ENCODE data around the gene CAND1.

CAND1 gene

GRCh38 chr12:67299926-67300325 lies 30.8 kb downstream of the CAND1 start:
- no peak for TF ChIP-seq GATA2 (IDR thresholded peaks at IDR 0.05; ENCODE audit: low read depth, low read length)
- TF ChIP-seq GATA3 (IDR thresholded peaks at IDR 0.05; ENCODE audit: low read depth, low read length) = no peak

DNA sequence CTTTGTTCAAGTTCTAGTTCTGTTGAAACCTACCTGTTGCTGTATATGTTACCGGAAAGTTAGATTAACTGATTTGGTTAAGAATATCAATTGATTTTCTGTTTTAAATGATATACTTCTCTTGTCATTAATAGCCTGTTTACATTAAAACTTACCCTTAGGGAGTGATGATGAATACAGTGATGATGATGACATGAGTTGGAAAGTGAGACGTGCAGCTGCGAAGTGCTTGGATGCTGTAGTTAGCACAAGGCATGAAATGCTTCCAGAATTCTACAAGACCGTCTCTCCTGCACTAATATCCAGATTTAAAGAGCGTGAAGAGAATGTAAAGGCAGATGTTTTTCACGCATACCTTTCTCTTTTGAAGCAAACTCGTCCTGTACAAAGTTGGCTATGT lies 33.0 kb downstream of the CAND1 start:
- TF ChIP-seq GATA2 (IDR thresholded peaks at IDR 0.05; ENCODE audit: low read depth, low read length) = no peak
- no peak for TF ChIP-seq GATA3 (IDR thresholded peaks at IDR 0.05; ENCODE audit: low read depth, low read length)

GRCh38 chr12:67305544-67305943 lies 36.4 kb downstream of the CAND1 start:
- TF ChIP-seq GATA3 (IDR thresholded peaks at IDR 0.05; ENCODE audit: low read depth, low read length) = no peak
- TF ChIP-seq GATA2 (IDR thresholded peaks at IDR 0.05; ENCODE audit: low read depth, low read length) = no peak

DNA sequence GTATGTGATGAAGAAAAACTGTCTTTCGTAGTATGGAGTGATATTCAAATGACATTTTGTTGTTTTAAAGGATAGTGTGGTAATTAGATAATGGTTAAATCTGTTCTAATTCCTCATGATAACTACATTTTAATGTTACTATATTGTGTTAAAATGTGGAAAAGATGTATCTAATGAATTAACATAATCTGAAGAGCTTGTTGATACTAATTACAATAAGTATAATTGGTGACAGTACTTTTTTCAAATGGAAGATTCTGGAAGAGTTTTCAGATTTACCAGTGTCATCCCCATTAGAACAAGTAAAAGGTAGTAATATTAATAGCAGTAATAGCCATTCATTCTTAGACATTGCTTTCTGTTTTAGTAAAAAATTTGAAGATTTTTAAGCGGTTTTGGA lies 37.6 kb downstream of the CAND1 start:
- TF ChIP-seq GATA2 (IDR thresholded peaks at IDR 0.05; ENCODE audit: low read depth, low read length) (no peak), GATA3 (IDR thresholded peaks at IDR 0.05; ENCODE audit: low read depth, low read length) (no peak)

DNA sequence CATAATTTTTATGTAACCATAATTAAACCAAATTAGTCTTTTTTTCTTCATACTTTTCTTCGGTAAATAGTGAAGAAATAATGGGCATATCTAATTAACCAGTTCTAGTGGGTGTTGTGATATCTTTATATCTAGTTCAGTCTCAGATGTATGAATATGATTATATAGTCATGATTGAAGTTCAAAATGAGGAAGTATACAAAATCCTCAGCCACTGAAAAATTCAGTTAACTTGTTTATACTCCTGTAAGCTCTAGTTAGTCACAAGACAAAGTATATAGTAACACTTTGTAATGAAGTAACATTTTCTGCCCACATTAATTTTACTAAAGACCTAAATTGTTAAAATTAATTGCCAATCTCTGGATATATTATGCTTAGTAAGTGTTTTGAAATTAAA lies 46.5 kb downstream of the CAND1 start:
- TF ChIP-seq GATA3 (IDR thresholded peaks at IDR 0.05; ENCODE audit: low read depth, low read length) (no peak), GATA2 (IDR thresholded peaks at IDR 0.05; ENCODE audit: low read depth, low read length) (no peak)

- TF ChIP-seq GATA2 (IDR thresholded peaks at IDR 0.05; ENCODE audit: low read depth, low read length) (no peak), GATA3 (IDR thresholded peaks at IDR 0.05; ENCODE audit: low read depth, low read length) (no peak)
These were observed 49.6 kb downstream of the CAND1 start for GRCh38 chr12:67318786-67319185.

DNA sequence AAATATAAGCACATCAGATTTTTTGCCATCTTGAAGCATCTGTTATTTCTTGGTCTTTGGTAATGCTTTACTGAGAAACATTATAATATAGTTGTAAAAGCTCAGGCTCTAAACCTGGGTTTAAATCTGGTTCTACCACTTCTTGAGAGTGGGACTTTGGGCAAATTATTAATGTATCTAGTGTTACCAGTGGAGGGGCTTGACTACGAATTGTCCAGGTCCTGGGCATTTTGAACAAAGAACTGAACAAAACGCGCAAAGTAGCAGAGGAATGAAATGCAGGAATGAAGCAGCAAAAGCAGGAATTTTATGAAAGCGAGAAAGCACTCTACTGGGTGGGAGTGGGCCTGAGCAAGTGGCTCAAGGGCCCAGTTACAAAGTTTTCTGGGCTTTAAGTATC lies 50.8 kb downstream of the CAND1 start:
- TF ChIP-seq GATA3 (IDR thresholded peaks at IDR 0.05; ENCODE audit: low read depth, low read length) (no peak), GATA2 (IDR thresholded peaks at IDR 0.05; ENCODE audit: low read depth, low read length) (no peak)

DNA sequence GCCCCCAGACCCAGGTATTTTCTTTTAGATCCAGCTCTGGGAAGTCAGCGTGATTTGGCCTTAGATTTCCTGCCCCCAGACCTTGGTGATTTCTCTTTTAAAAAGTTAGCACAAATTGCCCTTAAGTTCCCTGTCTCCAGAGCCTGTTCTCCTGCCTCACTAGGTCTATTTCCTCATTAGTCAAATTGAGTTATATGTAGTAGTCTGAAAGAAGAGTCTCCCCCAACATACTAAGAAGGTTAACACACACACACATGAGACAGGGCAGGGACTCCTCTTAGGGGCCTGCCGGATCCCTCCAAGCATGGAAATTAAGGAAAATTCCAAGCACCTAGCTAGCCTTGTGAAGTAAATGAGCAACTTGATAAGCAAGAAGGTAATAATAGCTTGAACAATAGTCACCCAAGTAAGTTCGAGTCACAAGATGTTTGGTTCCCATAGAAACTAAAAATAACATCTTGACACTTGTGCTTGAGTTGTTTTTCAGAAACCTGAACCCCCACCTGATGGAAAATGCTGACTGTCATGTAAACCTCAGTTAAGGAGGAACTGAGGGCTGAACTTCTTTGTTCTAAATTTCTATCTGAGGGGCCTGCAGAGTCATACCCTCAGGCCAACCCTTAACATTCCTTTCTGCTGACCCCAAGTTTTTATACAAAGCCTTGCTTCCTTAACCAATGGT lies 51.6 kb downstream of the CAND1 start:
- TF ChIP-seq GATA3 (IDR thresholded peaks at IDR 0.05; ENCODE audit: low read depth, low read length) (no peak), GATA2 (IDR thresholded peaks at IDR 0.05; ENCODE audit: low read depth, low read length) (no peak)

- TF ChIP-seq GATA3 (IDR thresholded peaks at IDR 0.05; ENCODE audit: low read depth, low read length) (no peak), GATA2 (IDR thresholded peaks at IDR 0.05; ENCODE audit: low read depth, low read length) (no peak)
These were observed 53.4 kb downstream of the CAND1 start for GRCh38 chr12:67322580-67322979.

DNA sequence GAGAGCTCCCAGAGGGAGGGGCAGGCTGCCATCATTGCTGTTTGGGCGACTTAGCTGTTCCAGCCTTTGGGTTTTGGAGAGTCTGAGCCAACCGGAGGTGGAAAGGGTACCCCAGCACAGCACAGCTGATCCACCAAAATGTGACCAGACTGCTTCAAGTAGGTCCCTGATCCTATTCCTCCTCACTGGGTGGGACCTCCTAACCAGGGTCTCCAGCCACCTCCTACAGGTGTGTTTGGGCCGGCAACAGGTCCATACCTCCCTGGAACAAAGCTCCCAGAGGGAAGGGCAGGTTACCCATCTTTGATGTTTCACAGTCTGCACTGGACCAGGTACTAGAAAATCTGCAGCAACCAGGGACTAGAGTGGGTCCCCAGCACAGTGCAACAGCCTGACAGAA lies 53.8 kb downstream of the CAND1 start:
- no peak for TF ChIP-seq GATA3 (IDR thresholded peaks at IDR 0.05; ENCODE audit: low read depth, low read length)

DNA sequence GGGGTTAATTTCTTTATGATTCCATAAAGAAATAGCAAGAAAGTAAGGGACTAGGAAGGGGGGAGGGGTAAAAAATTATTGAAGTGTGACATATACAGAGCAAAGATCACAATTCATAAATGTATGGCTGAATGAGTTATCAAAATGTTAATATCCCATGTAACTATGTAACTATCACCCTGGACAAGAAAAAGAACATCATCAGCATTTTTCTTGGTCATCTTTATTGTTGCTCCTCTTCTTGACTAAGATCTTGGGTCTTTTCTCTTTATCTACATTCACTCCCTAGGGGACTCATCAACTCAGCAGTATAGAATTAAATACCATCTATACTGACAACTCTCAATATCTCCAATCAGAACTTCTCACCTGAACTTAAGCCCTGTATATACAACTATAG lies 57.5 kb downstream of the CAND1 start:
- no peak for TF ChIP-seq GATA2 (IDR thresholded peaks at IDR 0.05; ENCODE audit: low read depth, low read length)

DNA sequence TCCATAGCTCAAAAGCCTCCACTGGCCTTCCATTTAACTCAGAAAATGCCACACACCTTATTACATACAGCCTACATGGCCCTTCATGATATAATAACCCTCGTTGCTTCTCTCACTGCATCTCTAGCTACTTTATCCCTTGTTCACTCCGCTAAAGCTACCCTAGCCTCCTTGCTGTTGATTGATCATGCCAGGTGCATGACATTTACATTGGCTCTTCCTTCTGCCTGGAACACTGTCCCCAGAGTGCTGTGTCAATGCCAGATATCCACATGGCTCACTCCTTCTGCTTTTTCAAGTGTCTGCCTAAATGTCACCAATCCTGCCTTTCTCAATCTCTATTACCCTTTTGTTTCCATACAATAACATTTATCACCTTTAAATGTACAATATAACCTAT lies 58.3 kb downstream of the CAND1 start:
- TF ChIP-seq GATA3 (IDR thresholded peaks at IDR 0.05; ENCODE audit: low read depth, low read length) (no peak), GATA2 (IDR thresholded peaks at IDR 0.05; ENCODE audit: low read depth, low read length) (no peak)

DNA sequence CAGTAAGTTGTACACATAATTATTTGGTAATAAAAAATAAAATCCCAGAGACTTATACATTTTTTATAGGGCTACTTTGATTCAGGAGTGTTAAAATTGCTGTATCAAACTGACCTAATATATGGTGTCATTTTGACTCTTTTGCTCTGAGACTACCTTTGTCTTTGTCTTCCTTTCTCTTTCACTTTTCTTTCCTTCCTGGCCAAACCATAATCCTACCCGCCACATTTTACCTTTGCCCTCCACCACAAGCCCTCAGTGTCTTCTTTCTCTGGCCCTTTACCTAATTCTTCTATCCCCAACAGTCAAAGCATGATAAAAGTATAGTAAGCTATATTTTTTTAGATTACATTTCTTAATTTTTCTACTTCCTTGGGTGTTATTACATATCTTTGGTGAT lies 62.0 kb downstream of the CAND1 start:
- TF ChIP-seq GATA2 (IDR thresholded peaks at IDR 0.05; ENCODE audit: low read depth, low read length) = no peak
- no peak for TF ChIP-seq GATA3 (IDR thresholded peaks at IDR 0.05; ENCODE audit: low read depth, low read length)

DNA sequence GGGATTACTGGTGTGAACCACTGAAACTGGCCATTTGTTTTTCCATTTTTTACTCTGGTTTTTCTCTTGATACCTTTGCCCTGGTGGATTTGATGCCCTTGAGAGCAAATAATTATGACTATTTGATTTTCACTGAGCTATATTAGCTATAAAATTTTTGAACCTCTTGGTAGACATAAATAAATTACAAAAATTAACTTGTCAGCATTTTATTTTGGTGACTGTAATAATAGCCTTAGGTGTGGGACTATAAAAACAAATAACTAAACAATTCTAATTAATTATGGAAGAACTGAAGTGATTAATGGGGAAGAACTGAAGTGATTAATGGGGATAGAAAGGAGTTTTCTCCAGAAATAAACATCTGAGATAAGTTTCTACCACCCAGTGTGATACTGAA lies 62.7 kb downstream of the CAND1 start:
- TF ChIP-seq GATA3 (IDR thresholded peaks at IDR 0.05; ENCODE audit: low read depth, low read length) (no peak), GATA2 (IDR thresholded peaks at IDR 0.05; ENCODE audit: low read depth, low read length) (no peak)

DNA sequence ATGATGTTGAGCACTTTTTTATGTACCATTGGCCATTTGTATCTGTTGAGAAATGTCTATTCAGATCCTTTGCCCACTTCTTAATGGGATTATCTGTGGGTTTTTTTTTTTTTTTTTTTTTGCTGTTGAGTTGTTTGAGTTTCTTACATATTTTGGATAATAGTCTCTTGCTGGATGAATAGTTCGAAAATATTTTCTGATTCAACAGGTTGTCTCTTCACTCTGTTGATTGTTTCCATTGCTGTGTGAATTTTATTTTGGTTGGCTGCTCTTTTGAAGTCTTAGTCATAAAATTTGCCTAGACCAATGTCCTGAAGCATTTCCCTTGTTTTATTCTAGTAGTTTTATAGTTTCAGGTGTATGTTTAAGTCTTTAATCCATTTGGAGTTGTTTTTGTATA lies 64.5 kb downstream of the CAND1 start:
- TF ChIP-seq GATA3 (IDR thresholded peaks at IDR 0.05; ENCODE audit: low read depth, low read length) = no peak
- TF ChIP-seq GATA2 (IDR thresholded peaks at IDR 0.05; ENCODE audit: low read depth, low read length) = no peak

DNA sequence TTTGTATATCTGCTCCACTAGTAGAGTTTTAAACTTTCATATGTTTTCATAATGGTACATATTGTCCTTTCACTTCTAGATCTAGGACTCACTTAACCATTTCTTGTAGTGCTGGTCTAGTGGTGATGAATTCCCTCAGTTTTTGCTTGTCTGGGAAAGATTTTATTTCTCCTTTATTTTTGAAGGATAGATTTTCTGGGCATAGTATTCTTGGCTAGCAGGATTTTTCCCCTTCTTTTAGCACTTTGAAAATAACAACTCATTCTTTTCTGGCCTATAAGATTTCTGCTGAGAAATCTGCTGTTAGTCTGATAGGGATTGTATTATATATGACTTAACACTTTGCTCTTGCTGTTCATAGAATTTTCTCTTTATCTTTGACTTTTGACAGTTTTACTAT lies 69.3 kb downstream of the CAND1 start:
- TF ChIP-seq GATA3 (IDR thresholded peaks at IDR 0.05; ENCODE audit: low read depth, low read length) (no peak), GATA2 (IDR thresholded peaks at IDR 0.05; ENCODE audit: low read depth, low read length) (no peak)

Measured in SH-SY5Y (cell line).